MM.1S (cell line): ENCODE results near the gene PLOD1.

Experiments used
- DNase-seq: peaks from one replicate; pipeline ENCODE4 v3.0.0-alpha.2; 2015
- H2AFZ ChIP-seq: fragments of 300-600 bp; sonication (generic); 2 replicates; pipeline ENCODE4 v1.6.0; 2016; ENCODE audit warnings: antibody characterized with exemption, low read length
- H3F3A ChIP-seq: fragments of 300-600 bp; sonication (generic); 2 replicates; pipeline ENCODE4 v1.6.1; 2016; ENCODE audit warnings: mild to moderate bottlenecking, antibody characterized with exemption, low read length, moderate library complexity, mixed read lengths; ENCODE audit not compliant: insufficient read depth
- H3K27ac ChIP-seq: fragments of 300-600 bp; sonication (generic); 2 replicates; pipeline ENCODE4 v1.5.1; 2016; ENCODE audit warnings: mild to moderate bottlenecking, low read length
- H3K27me3 ChIP-seq: fragments of 300-600 bp; sonication (generic); replicated peaks from 2 replicates; pipeline ENCODE4 v1.6.0; 2016; ENCODE audit warnings: low read length; ENCODE audit not compliant: insufficient read depth
- H3K36me3 ChIP-seq: fragments of 300-600 bp; sonication (generic); replicated peaks from 2 replicates; pipeline ENCODE4 v1.6.1; 2016; ENCODE audit warnings: mild to moderate bottlenecking, low read length, mixed read lengths; ENCODE audit not compliant: insufficient read depth
- H3K4me1 ChIP-seq: fragments of 300-600 bp; sonication (generic); 2 replicates; pipeline ENCODE4 v1.6.1; 2016; ENCODE audit warnings: low read length, mixed read lengths
- H3K4me2 ChIP-seq: fragments of 300-600 bp; sonication (generic); 2 replicates; pipeline ENCODE4 v1.6.0; 2016; ENCODE audit warnings: low read depth, low read length
- H3K4me3 ChIP-seq: fragments of 300-600 bp; sonication (generic); 2 replicates; pipeline ENCODE4 v1.5.1; 2016; ENCODE audit warnings: low read length, mixed read lengths
- H3K79me2 ChIP-seq: fragments of 300-600 bp; sonication (generic); 2 replicates; pipeline ENCODE4 v1.6.1; 2016; ENCODE audit warnings: mixed run types, low read length, mixed read lengths
- H3K9ac ChIP-seq: fragments of 300-600 bp; sonication (generic); 2 replicates; pipeline ENCODE4 v1.6.1; 2016; ENCODE audit warnings: low read length, mixed read lengths
- H3K9me2 ChIP-seq: fragments of 300-600 bp; sonication (generic); replicated peaks from 2 replicates; pipeline ENCODE4 v1.6.1; 2016; ENCODE audit warnings: mild to moderate bottlenecking, low read length, mixed read lengths; ENCODE audit not compliant: insufficient read depth
- H3K9me3 ChIP-seq: fragments of 300-600 bp; sonication (generic); replicated peaks from 2 replicates; pipeline ENCODE4 v1.6.1; 2016; ENCODE audit warnings: mild to moderate bottlenecking, low read length, mixed read lengths; ENCODE audit not compliant: insufficient read depth
- H4K20me1 ChIP-seq: fragments of 300-600 bp; sonication (generic); 2 replicates; pipeline ENCODE4 v1.6.1; 2016; ENCODE audit warnings: mild to moderate bottlenecking, low read length, moderate library complexity, mixed read lengths; ENCODE audit not compliant: insufficient read depth
- EZH2 ChIP-seq: fragments of 300-600 bp; sonication (generic); optimal IDR thresholded peaks from 2 replicates; pipeline ENCODE3; 2017; ENCODE audit warnings: low read depth, mild to moderate bottlenecking, antibody characterized with exemption, low read length, mixed read lengths
- EZH2phosphoT487 ChIP-seq: fragments of 300-600 bp; sonication (generic); IDR thresholded peaks from 2 replicates; pipeline ENCODE4 v1.6.1; 2018; ENCODE audit warnings: antibody characterized with exemption, low read length
- TF ChIP-seq, protein P1 (sequence below): fragments of 300-600 bp; sonication (generic); IDR thresholded peaks from 2 replicates; pipeline ENCODE4 v1.5.1; 2016; ENCODE audit warnings: antibody characterized with exemption, low read length, mixed read lengths

Gene PLOD1

DNA sequence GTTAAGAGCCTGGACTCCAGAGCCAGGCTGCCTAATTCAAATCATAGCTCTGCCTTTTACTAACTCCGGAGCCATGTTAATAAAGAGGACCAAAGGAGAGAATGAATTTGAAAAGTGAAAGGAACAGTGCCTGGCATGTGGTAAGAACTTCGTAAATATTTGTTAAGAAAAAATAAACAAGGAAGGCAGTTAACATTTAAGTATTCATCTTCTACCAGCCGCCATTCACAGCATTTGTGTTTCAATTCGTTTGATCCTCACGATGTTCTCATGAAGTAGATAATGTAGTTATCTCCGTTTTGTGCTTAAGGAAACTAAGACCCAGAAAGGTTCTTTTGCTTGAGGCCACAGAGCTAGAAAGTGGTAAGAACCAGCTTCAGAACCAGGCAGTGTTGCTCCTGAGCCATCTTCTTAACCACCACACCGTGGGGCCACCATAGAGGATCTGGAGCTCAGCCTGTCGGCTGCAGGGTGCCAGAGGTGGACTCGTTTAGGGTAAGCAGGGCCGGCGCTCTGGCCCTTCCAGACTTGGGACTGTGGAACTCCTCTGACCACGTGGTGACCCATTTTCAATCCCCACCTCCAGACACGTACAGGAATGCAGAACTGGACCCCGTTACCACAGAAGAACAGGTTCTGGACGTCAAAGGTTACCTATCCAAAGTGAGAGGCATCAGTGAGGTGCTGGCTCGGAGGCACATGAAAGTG is 57.6 kb downstream of the PLOD1 start:
- Histone ChIP-seq H3K79me2 (peaks cover 35% of the 10 kb centered on the region), H3K4me2 (no peak overlapping the region), H3K9me3 (no peaks in the 10 kb centered on the region), H3K27ac (no peak overlapping the region), H3K4me3 (no peak overlapping the region), H3K9ac (no peak overlapping the region), H3K36me3 (no peaks in the 10 kb centered on the region; the same call in 1 of the 2 replicates), H3F3A (no peaks in the 10 kb centered on the region), H2AFZ (no peak overlapping the region), H3K27me3 (no peaks in the 10 kb centered on the region), H3K9me2 (no peaks in the 10 kb centered on the region), H4K20me1 (no peaks in the 10 kb centered on the region), H3K4me1 (no peaks in the 10 kb centered on the region)
- TF ChIP-seq EZH2phosphoT487 (no peak), EZH2 (no peak)
- TF ChIP-seq, protein P1, sequence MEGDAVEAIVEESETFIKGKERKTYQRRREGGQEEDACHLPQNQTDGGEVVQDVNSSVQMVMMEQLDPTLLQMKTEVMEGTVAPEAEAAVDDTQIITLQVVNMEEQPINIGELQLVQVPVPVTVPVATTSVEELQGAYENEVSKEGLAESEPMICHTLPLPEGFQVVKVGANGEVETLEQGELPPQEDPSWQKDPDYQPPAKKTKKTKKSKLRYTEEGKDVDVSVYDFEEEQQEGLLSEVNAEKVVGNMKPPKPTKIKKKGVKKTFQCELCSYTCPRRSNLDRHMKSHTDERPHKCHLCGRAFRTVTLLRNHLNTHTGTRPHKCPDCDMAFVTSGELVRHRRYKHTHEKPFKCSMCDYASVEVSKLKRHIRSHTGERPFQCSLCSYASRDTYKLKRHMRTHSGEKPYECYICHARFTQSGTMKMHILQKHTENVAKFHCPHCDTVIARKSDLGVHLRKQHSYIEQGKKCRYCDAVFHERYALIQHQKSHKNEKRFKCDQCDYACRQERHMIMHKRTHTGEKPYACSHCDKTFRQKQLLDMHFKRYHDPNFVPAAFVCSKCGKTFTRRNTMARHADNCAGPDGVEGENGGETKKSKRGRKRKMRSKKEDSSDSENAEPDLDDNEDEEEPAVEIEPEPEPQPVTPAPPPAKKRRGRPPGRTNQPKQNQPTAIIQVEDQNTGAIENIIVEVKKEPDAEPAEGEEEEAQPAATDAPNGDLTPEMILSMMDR: no peak
- DNase-seq: no peak

DNA sequence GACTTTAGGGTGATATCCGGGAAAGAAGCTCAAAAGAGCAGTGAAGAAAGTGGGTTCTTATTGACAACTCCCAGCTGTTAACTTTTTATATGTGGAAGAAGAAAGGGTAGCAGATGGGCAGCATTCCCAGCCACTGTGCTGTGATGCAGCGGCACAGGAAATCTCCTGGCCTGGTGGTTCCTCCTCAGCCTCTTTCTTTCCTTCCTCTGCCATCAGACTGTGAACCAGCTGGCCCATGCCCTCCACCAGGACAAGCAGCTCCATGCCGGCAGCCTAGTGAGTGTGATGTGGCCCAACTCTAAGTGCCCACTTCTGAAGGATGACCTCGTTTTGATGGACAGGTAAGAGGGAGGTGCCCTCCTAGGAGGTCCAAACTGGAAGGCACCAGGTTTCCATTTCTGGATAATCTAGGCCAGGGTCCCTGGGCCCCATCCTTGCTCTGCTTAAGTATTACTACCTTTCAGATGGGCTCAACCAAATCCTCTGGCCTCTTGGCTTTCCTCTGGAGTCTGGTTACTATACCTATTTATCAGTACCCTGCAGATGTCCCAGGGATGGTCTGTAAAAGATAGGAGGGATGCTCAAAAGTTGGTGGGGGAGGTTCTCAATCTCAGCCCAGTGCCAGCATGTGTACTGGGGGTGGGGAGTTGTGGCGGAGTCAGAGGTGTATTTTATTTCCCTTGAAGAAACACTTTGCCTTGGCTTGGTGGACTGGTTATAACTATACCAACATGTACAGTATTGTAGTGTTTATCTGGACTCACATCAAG is 62.7 kb downstream of the PLOD1 start:
- Histone ChIP-seq H3K9me3 (no peaks in the 10 kb centered on the region), H3K9ac (no peak overlapping the region), H3F3A (no peaks in the 10 kb centered on the region), H4K20me1 (no peaks in the 10 kb centered on the region), H2AFZ (no peak overlapping the region), H3K79me2 (no peaks in the 10 kb centered on the region), H3K36me3 (peaks cover 3% of the 10 kb centered on the region), H3K4me3 (no peak overlapping the region), H3K4me1 (no peaks in the 10 kb centered on the region), H3K27me3 (no peaks in the 10 kb centered on the region), H3K4me2 (no peak overlapping the region), H3K27ac (no peak overlapping the region), H3K9me2 (no peaks in the 10 kb centered on the region)
- DNase-seq: no peak
- TF ChIP-seq EZH2phosphoT487 (no peak), EZH2 (no peak)
- TF ChIP-seq, protein P1: no peak

DNA sequence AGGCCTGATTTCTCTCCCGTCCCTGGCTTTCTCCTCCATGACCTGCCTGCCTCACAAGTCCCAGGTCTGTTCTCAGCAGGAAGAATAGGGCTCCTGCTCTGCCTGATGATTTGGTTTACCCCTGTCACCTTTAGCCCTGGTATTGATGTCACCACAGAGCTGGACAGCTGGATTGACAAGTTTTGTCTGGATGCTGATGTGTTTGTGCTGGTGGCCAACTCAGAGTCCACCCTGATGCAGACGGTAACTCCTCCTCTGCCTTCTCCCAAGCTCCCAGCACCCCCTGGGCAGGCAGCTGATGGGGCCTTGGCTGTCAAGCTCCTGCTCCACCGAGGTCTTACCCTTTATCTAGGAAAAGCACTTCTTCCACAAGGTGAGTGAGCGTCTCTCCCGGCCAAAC is 64.1 kb downstream of the PLOD1 start:
- H4K20me1 ChIP-seq: no peaks in the 10 kb centered on the region
- no peaks in the 10 kb centered on the region for H3F3A ChIP-seq
- no peak overlapping the region for H2AFZ ChIP-seq
- no peak overlapping the region for H3K4me2 ChIP-seq
- H3K9me2 ChIP-seq: no peaks in the 10 kb centered on the region
- no peaks in the 10 kb centered on the region for H3K79me2 ChIP-seq
- H3K27ac ChIP-seq: no peak overlapping the region
- DNase-seq: no peak
- no peak for TF ChIP-seq EZH2
- TF ChIP-seq, protein P1: no peak
- TF ChIP-seq EZH2phosphoT487: no peak
- no peak overlapping the region for H3K9ac ChIP-seq
- no peak overlapping the region for H3K4me3 ChIP-seq
- no peaks in the 10 kb centered on the region for H3K9me3 ChIP-seq
- H3K36me3 ChIP-seq: peaks cover 3% of the 10 kb centered on the region
- H3K4me1 ChIP-seq: no peaks in the 10 kb centered on the region
- H3K27me3 ChIP-seq: no peaks in the 10 kb centered on the region
